ENCODE results near the gene PTTG1IP. TPM values are rescaled to one million over a fixed set of nuclear protein-coding genes. Genes with fewer than 3 reads are reported as not detected.

PTTG1IP gene
- total and polyA plus RNA-seq, 2 of the 13 experiments (the other 11 are each of a cell fraction or from before 2014, with no cell fraction given): 161 to 700 TPM

DNA sequence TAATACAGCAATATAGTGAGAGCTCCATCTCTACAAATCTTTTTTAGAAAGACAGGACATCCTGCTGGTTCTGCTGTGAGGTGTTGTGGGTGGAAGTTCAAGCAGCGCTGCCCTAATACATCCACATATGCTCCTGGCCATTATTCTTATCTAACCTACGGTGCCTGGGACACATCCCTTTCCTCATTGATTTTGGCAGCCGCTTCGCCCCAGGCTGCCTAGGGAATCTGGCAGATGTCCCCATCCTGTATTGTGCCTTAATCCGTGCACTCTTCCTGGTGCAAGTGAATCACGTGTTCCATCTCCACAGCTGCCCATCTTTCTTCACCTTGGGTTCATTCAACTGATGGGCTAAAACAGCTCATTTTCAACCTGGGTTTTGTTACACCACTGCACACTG lies 68.7 kb downstream of the PTTG1IP start (continued):
- TF ChIP-seq MEIS1 (CRISPR knock-in tag; IDR thresholded peaks at IDR 0.05; ENCODE audit: borderline replicate concordance) (no peak), ZBTB38 (CRISPR knock-in tag; IDR thresholded peaks at IDR 0.05) (no peak), ZFYVE20 (CRISPR knock-in tag; IDR thresholded peaks at IDR 0.05; ENCODE audit: borderline replicate concordance, low read depth) (no peak), ZNF431 (CRISPR knock-in tag; IDR thresholded peaks at IDR 0.05; ENCODE audit: borderline replicate concordance, low read depth) (no peak), DBP (CRISPR knock-in tag; IDR thresholded peaks at IDR 0.05; ENCODE audit: not compliant biosample characterization) (no peak), ZSCAN22 (CRISPR knock-in tag; IDR thresholded peaks at IDR 0.05) (no peak), ZNF558 (CRISPR knock-in tag; IDR thresholded peaks at IDR 0.05; ENCODE audit: borderline replicate concordance) (0 out of 2 replicates have a peak, but pooled peaks have one; percentile 32)

DNA sequence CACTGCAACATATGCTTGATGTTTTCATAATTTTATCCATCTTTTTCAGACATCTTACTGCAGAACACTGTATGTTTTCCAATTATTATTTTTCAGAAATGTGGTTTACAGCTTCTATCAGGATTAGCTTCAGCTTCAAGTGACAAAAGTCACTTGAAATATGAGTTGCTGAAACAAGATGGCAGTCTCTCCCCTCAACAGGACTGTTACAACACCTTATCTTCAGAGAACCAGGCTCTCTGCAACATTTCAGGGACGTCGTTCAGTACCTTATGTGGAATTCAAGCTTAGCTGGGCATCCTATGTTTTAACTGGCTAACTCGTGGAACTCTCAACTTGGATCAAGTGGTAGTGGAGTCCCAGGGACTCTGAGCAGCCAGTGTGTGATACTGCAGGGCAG lies 69.8 kb downstream of the PTTG1IP start:
- CTCF ChIA-PET (ENCODE audit: low intra/inter-chr PET ratio, low total read pairs): no interaction called here
- peaks cover 36% of the 10 kb centered on the region for H3K79me2 ChIP-seq (ENCODE audit: insufficient read depth, low read length)
- H3K9ac ChIP-seq (ENCODE audit: insufficient read depth, low read depth, low read length): no peak overlapping the region
- no peak overlapping the region for H2AFZ ChIP-seq (ENCODE audit: low read length)
- ATAC-seq (no peak), FAIRE-seq (no peak), DNase-seq (ENCODE audit: low spot score) (no peak)
- POLR2A ChIA-PET: interaction anchor here (1.4 to 5.6 kb wide), 3 partner anchors 14 to 181 kb away, joined by 4 to 31 read pairs (median 7); partner anchors contain the start of gene SUMO3
- intact Hi-C loops (cut with micrococcal nuclease; ENCODE audit: unreplicated experiment): loop anchor here (5.0 kb wide), 3 partner anchors 69 to 109 kb away; partner anchors contain the start of gene PTTG1IP
- H3K36me3 ChIP-seq (replicated peaks in 1 of 2; ENCODE audit: control insufficient read depth in 1 of 2, insufficient read depth in 2 of 2, low read length in 2 of 2): peaks cover 14 to 39% of the 10 kb centered on the region in 2 experiments; a peak in 4 of 5 replicates
- H3K9me3 ChIP-seq (ENCODE audit: low read length): no peaks in the 10 kb centered on the region
- H3K4me1 ChIP-seq (ENCODE audit: insufficient read depth, low read length): peaks cover 55% of the 10 kb centered on the region
- in situ Hi-C loops (cut with HindIII; ENCODE audit: extremely low pct_ligation_motif_present, low pct_unique_long_range_greater_than_20kb): loop anchor here (5.0 kb wide), 2 partner anchors 44 to 109 kb away; no protein-coding TSS in a partner anchor
- peaks cover 14% of the 10 kb centered on the region for H4K20me1 ChIP-seq (ENCODE audit: insufficient read depth, low read length)
- TF ChIP-seq XRCC5 (optimal IDR thresholded peaks at IDR 0.05; ENCODE audit: low read length) (no peak), RBM22 (optimal IDR thresholded peaks at IDR 0.05; ENCODE audit: low read length) (peak; percentile 85), CTCF (CRISPR knock-in tag; IDR thresholded peaks at IDR 0.05) (0 out of 2 replicates have a peak, but pooled peaks have one; percentile 10), POLR2AphosphoS5 (IDR thresholded peaks at IDR 0.05; ENCODE audit: low read depth, low read length) (peak; percentile 2; the same call in 1 of the 2 replicates), AHR (CRISPR knock-in tag; IDR thresholded peaks at IDR 0.05) (no peak)
- peak overlapping the region; percentile 88 for H3K27ac ChIP-seq (ENCODE audit: extremely low read length, insufficient read depth, low read length)
- peak overlapping the region; percentile 99; the same call in 1 of the 2 replicates for H3K4me2 ChIP-seq (ENCODE audit: low read depth, low read length)
- H3K4me3 ChIP-seq (replicated peaks in 1 of 3; ENCODE audit: insufficient read depth in 1 of 3, low read depth in 2 of 3, low read length in 3 of 3): no peak overlapping the region
- WGBS (ENCODE audit: low lambda C conversion rate): 80% methylated on average over 3 of the region's 3 CpGs
- no TSS peak for BruUV-seq (replicated peaks)
- H3K27me3 ChIP-seq (ENCODE audit: control insufficient read depth in 1 of 2, insufficient read depth in 2 of 2, low read length in 2 of 2): no peaks in the 10 kb centered on the region; a peak in 1 of 5 replicates

Data from HepG2 (cell line).